Testis (tissue), 3 donors: Measurements from ENCODE around the gene EFEMP2. TPM values are rescaled to one million over a fixed set of nuclear protein-coding genes. Genes with fewer than 3 reads are reported as not detected.
A peak's percentile ranks its signal among the peaks of the same experiment; 100 is the strongest.
"Not testable (repeated sequence)": the region's sequence is repeated elsewhere in the genome, so short reads cannot be mapped to it uniquely, and the experiment has no call there.

Experiments
- DNase-seq: peaks from one replicate; pipeline ENCODE4 v3.0.0-alpha.2; 2019
- H3K27ac ChIP-seq, 2 donors: fragments of 200-600 bp; sonication (generic); one replicate each; pipeline ENCODE4 v1.5.1; 2019
- H3K27me3 ChIP-seq: fragments of 200-600 bp; sonication (generic); one replicate; pipeline ENCODE4 v1.5.1; 2019
- H3K36me3 ChIP-seq: fragments of 200-600 bp; sonication (generic); one replicate; pipeline ENCODE4 v1.5.1; 2017; ENCODE audit warnings: low read depth; ENCODE audit errors: missing control alignments
- H3K4me1 ChIP-seq: fragments of 200-600 bp; sonication (generic); one replicate; pipeline ENCODE4 v1.5.1; 2019
- H3K4me3 ChIP-seq, 2 donors: fragments of 200-600 bp; sonication (generic); one replicate each; pipeline ENCODE4 v1.5.1; 2017 to 2019
- H3K9me3 ChIP-seq: fragments of 200-600 bp; sonication (generic); one replicate; pipeline ENCODE4 v1.5.1; 2017
- CTCF ChIP-seq, 3 experiments: fragments of 450-650 bp in 2 of 3; fragments of 200-600 bp in 1 of 3; sonication (generic) in 1 of 3; IDR thresholded peaks; one replicate each; pipeline ENCODE4 v1.5.1; 2016 to 2019; ENCODE audit warnings: antibody characterized with exemption in 3 of 3, mild to moderate bottlenecking in 2 of 3, moderate library complexity in 1 of 3
- POLR2A ChIP-seq: fragments of 450-650 bp; IDR thresholded peaks from one replicate; pipeline ENCODE4 v1.6.1; 2017; ENCODE audit warnings: antibody characterized with exemption, mild to moderate bottlenecking, moderate library complexity
- WGBS, 2 donors: methylation state at CpG; one replicate each; pipeline ENCODE4 v1.1.5; 2018; 5-methylcytosine and 5-hydroxymethylcytosine counted together
- intact Hi-C: fragments of 100-400 bp; cut with DNase I; formaldehyde crosslinking; loops from one replicate; pipeline ENCODE4 v1.15.1; 2023; ENCODE audit warnings: low total_unique reads
- polyA plus RNA-seq: library from polyadenylated mRNA; stranded (reverse); fragments of 350-450 nt; fragmentation: Illumina TruSeq; extraction: RNeasy Lipid Tissue Mini Kit (QIAGEN cat#74804); gene quantifications from one replicate; pipeline ENCODE4 v1.2.3, GENCODE V29; 2014; ENCODE audit warnings: low read depth, low replicate concordance; ENCODE audit not compliant: insufficient read depth
- total RNA-seq, 2 donors: library from RNA; depleted of rRNA; stranded (reverse); fragments of >200 nt; gene quantifications; one replicate each; pipeline ENCODE4 v1.2.3, GENCODE V29; 2016

The EFEMP2 gene
- total and polyA plus RNA-seq, 3 donors from 2014 or later, result 47.4 to 100 (median 52.4) TPM

- intact Hi-C loops, result no loop called here
- Histone ChIP-seq H3K4me3 (no peak overlapping the region), H3K27me3 (no peaks in the 10 kb centered on the region), H3K36me3 (no peaks in the 10 kb centered on the region), H3K27ac (peak overlapping the region; percentile 65 to 97), H3K9me3 (no peaks in the 10 kb centered on the region), H3K4me1 (peaks cover 35% of the 10 kb centered on the region)
- TF ChIP-seq CTCF (IDR thresholded peaks at IDR 0.05), result no peak
- no peak for DNase-seq
- 67 to 69% methylated on average over 10 of the region's 10 CpGs for WGBS, 2 donors
Observed at GRCh38 chr11:65892661-65893317, 20.2 kb upstream of the EFEMP2 start.

GRCh38 chr11:65892137-65892540 is 19.5 kb upstream of the EFEMP2 start:
- Histone ChIP-seq H3K4me1 (peaks cover 41% of the 10 kb centered on the region), H3K27ac (peak overlapping the region; percentile 65 to 97), H3K4me3 (peak overlapping the region; percentile 75 to 86)
- WGBS, 2 donors, result 10 to 47% methylated on average over 4 to 5 of the region's 5 CpGs
- DNase-seq, H3K36me3 ChIP-seq, H3K27me3 ChIP-seq, intact Hi-C loops, H3K9me3 ChIP-seq: not testable (repeated sequence)

- TF ChIP-seq CTCF (IDR thresholded peaks at IDR 0.05), result no peak
- no peak for TF ChIP-seq POLR2A
- Histone ChIP-seq H3K27me3 (no peaks in the 10 kb centered on the region), H3K36me3 (no peaks in the 10 kb centered on the region), H3K4me3 (peak overlapping the region; percentile 75 to 86), H3K9me3 (no peaks in the 10 kb centered on the region), H3K4me1 (peaks cover 44% of the 10 kb centered on the region), H3K27ac (peak overlapping the region; percentile 65 to 97)
- peak; percentile 49 for DNase-seq
- 1% methylated on average over 38 to 51 of the region's 57 CpGs for WGBS, 2 donors
- intact Hi-C loops, result no loop called here
Observed at GRCh38 chr11:65891219-65892136, 18.9 kb upstream of the EFEMP2 start.

GRCh38 chr11:65890324-65891218 is 18.0 kb upstream of the EFEMP2 start, which contains the start of gene CCDC85B:
Gene CCDC85B, plus strand, starts transcription at chr11:65890673. Its CDS starts 111 bp downstream, at chr11:65890784.
- Histone ChIP-seq H3K27me3 (no peaks in the 10 kb centered on the region), H3K9me3 (no peaks in the 10 kb centered on the region), H3K27ac (peak within 1 kb of the TSS; percentile 91 to 97), H3K36me3 (no peaks in the 10 kb centered on the region), H3K4me3 (peak within 1 kb of the TSS; percentile 75 to 86), H3K4me1 (peaks cover 44% of the 10 kb centered on the region)
- intact Hi-C loops, result no loop called here
- 0 to 1% methylated on average over 9 to 81 of the region's 94 CpGs for WGBS, 2 donors
- peak; percentile 99 for DNase-seq
- TF ChIP-seq POLR2A (peak; percentile 78), CTCF (IDR thresholded peaks at IDR 0.05) (peak in 1 of 3 experiments; percentile 24)
